Tibial nerve (tissue), 4 donors: ENCODE results near the gene AFF3. TPM values are rescaled to one million over a fixed set of nuclear protein-coding genes. Genes with fewer than 3 reads are reported as not detected.

Experiments used
- DNase-seq, 2 donors: peaks; one replicate each; pipeline ENCODE4 v3.0.0-alpha.2; 2019; ENCODE audit warnings: low spot score in 2 of 2
- H3K27ac ChIP-seq, 4 donors: fragments of 200-600 bp; sonication (generic) in 3 of 4; one replicate each; pipeline ENCODE4 v1.5.1; 2017 to 2019; ENCODE audit warnings: mild to moderate bottlenecking in 1 of 4
- H3K27me3 ChIP-seq, 2 donors: fragments of 200-600 bp; sonication (generic) in 1 of 2; one replicate each; pipeline versions ENCODE4 v1.5.1 to v1.6.0; 2017 to 2019
- H3K36me3 ChIP-seq, 3 donors: fragments of 200-600 bp; sonication (generic); one replicate each; pipeline ENCODE4 v1.5.1; 2018 to 2019
- H3K4me1 ChIP-seq, 4 donors: fragments of 200-600 bp; sonication (generic) in 3 of 4; one replicate each; pipeline ENCODE4 v1.5.1; 2017 to 2019
- H3K4me3 ChIP-seq, 4 donors: fragments of 200-600 bp; sonication (generic) in 3 of 4; one replicate each; pipeline ENCODE4 v1.5.1; 2017 to 2019; ENCODE audit warnings: mild to moderate bottlenecking in 1 of 4, moderate library complexity in 1 of 4
- H3K9me3 ChIP-seq, 4 donors: fragments of 200-600 bp; sonication (generic) in 3 of 4; one replicate each; pipeline ENCODE4 v1.5.1; 2017 to 2019
- EP300 ChIP-seq, 2 donors: sonication (generic); formaldehyde crosslinking; IDR thresholded peaks; one replicate each; pipeline ENCODE4 v1.6.1; 2017; ENCODE audit warnings: antibody characterized with exemption in 2 of 2, mild to moderate bottlenecking in 1 of 2
- POLR2A ChIP-seq, 2 donors: fragments of 450-650 bp; IDR thresholded peaks; one replicate each; pipeline ENCODE4 v1.6.1; 2017; ENCODE audit warnings: antibody characterized with exemption in 2 of 2, mild to moderate bottlenecking in 2 of 2, moderate library complexity in 2 of 2
- WGBS, 2 donors: methylation state at CpG; one replicate each; pipeline ENCODE4 v1.1.5; 2018; 5-methylcytosine and 5-hydroxymethylcytosine counted together
- total RNA-seq, 4 donors: library from RNA; depleted of rRNA; stranded (reverse); fragments of >200 nt; gene quantifications; one replicate each; pipeline ENCODE4 v1.1.0, GENCODE V29; 2016
- TF ChIP-seq, protein P1 (sequence below), 5 experiments: fragments of 200-600 bp in 3 of 5; fragments of 450-650 bp in 2 of 5; sonication (generic) in 3 of 5; IDR thresholded peaks; one replicate each; pipeline ENCODE4 v1.5.1; 2016 to 2019; ENCODE audit warnings: antibody characterized with exemption in 5 of 5, mild to moderate bottlenecking in 3 of 5, moderate library complexity in 2 of 5

Gene AFF3
- total RNA-seq, 4 donors from 2014 or later, result 7.2 to 36.0 (median 21.4) TPM

DNA sequence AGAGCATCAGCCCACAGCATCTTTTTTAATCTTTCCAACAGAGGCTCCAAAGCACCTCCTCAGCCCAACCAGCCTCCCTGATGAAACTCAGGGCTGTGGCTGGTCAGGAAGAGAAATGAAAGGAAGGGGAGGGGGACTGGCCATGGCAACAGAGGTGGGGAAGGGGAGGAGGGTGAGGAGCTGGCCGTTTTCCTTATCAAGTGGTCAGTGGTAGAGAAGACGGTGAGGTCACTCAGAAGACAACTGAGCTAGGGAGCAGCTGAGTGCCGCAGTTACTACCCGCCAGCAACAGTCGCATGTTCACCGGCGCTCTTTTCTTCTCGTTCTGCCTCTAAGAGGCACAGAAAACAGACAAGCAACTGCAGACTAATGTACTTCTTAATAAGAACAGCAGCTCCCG, 97.4 kb downstream of the AFF3 start:
- 87 to 90% methylated on average over 9 of the region's 9 CpGs for WGBS, 2 donors
- Histone ChIP-seq H3K9me3 (no peaks in the 10 kb centered on the region), H3K36me3 (no peaks in the 10 kb centered on the region), H3K27me3 (no peaks in the 10 kb centered on the region), H3K4me1 (no peaks in the 10 kb centered on the region), H3K4me3 (no peak overlapping the region), H3K27ac (no peak overlapping the region)
- TF ChIP-seq POLR2A (IDR thresholded peaks at IDR 0.05), result no peak
- TF ChIP-seq, protein P1, sequence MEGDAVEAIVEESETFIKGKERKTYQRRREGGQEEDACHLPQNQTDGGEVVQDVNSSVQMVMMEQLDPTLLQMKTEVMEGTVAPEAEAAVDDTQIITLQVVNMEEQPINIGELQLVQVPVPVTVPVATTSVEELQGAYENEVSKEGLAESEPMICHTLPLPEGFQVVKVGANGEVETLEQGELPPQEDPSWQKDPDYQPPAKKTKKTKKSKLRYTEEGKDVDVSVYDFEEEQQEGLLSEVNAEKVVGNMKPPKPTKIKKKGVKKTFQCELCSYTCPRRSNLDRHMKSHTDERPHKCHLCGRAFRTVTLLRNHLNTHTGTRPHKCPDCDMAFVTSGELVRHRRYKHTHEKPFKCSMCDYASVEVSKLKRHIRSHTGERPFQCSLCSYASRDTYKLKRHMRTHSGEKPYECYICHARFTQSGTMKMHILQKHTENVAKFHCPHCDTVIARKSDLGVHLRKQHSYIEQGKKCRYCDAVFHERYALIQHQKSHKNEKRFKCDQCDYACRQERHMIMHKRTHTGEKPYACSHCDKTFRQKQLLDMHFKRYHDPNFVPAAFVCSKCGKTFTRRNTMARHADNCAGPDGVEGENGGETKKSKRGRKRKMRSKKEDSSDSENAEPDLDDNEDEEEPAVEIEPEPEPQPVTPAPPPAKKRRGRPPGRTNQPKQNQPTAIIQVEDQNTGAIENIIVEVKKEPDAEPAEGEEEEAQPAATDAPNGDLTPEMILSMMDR (IDR thresholded peaks at IDR 0.05), result no peak
- TF ChIP-seq EP300 (IDR thresholded peaks at IDR 0.05), result no peak
- no peak for DNase-seq

DNA sequence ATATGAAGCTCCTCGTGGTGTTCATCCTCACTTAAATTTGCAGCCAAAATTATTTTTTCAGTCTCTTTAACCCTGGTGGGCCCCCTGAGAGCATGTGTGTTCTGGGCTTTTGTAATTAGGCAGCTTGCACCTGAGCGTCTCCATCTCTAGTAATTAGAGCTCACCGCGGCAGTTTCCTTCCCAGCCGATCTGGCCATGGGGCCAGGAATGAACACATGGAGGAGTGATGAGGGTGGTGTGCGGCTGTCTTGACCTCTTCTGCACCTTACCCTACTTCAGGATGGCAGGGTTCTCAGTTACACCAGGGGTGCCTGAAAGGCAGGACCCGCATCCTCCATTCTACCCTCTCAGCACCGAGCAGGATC, 98.5 kb downstream of the AFF3 start:
- H3K9me3 ChIP-seq, result no peaks in the 10 kb centered on the region
- no peak overlapping the region for H3K27ac ChIP-seq
- TF ChIP-seq POLR2A (IDR thresholded peaks at IDR 0.05) (no peak), EP300 (IDR thresholded peaks at IDR 0.05) (no peak)
- TF ChIP-seq, protein P1 (IDR thresholded peaks at IDR 0.05), result no peak
- 55 to 67% methylated on average over 8 of the region's 8 CpGs for WGBS, 2 donors
- no peaks in the 10 kb centered on the region for H3K4me1 ChIP-seq
- no peak overlapping the region for H3K4me3 ChIP-seq
- H3K36me3 ChIP-seq, result no peaks in the 10 kb centered on the region
- no peaks in the 10 kb centered on the region for H3K27me3 ChIP-seq
- no peak for DNase-seq

DNA sequence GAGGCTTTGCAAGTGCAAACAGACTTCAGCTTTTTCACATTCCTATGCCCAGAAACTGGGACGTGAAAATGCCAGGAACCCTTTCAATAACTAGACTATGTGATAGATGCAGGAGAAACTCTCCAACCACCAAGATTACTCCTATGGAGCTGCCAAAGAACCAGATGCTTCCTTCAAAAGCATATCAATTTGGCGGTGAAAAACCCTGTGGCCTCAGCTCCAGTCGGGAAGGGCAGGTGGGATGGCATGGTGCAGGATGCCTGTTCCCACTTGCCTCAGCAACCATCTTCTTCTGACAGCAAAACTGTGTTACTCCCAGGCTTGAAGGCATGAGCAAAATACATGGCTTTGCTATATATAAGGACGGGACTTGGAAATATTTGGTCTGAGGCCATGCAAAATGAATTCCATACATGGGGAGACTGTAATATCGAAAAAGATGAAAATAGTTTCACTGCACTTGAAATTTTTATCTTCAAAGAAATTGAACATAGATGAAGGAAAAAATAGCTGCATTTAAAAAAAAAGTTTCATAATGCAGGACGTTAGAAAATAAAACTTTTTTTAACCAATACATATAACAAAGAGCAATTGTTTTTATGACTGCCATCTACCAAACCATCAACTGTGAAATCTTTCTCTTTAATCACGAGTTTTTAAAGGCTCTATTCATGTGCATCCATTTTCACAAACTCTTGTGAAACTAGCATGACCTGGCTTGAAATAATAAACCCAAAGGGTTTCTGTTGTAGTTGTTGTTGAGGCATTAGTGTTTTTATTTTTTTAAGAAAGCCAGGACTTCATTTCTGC, 99.1 kb downstream of the AFF3 start:
- H3K4me1 ChIP-seq, result no peaks in the 10 kb centered on the region
- TF ChIP-seq EP300 (IDR thresholded peaks at IDR 0.05), result no peak
- TF ChIP-seq, protein P1 (IDR thresholded peaks at IDR 0.05), result no peak
- no peak overlapping the region for H3K4me3 ChIP-seq
- no peaks in the 10 kb centered on the region for H3K36me3 ChIP-seq
- no peak for DNase-seq
- no peaks in the 10 kb centered on the region for H3K27me3 ChIP-seq
- no peaks in the 10 kb centered on the region for H3K9me3 ChIP-seq
- no peak overlapping the region for H3K27ac ChIP-seq
- 63 to 64% methylated on average over 7 of the region's 7 CpGs for WGBS, 2 donors

DNA sequence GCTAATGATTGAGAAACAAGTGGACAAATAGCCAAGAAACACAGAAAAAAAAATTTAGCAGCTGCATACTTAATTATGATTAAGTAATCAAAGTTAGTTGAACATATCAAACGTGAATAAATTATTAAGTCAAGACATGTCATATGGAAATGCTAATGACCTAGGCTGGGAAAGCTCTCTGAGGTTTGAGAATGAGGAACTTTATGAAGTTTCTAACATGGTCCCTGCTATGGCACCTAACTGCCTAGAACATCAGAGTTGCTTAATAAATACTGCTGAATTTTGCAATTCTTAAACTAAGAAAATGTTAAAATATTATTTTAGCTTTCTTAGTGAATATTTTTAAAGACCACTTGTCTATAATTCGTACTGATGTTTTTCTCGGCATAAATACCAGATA, 99.8 kb downstream of the AFF3 start:
- H3K4me1 ChIP-seq, result no peaks in the 10 kb centered on the region
- no peaks in the 10 kb centered on the region for H3K9me3 ChIP-seq
- TF ChIP-seq, protein P1 (IDR thresholded peaks at IDR 0.05), result no peak
- TF ChIP-seq POLR2A (IDR thresholded peaks at IDR 0.05), result no peak
- TF ChIP-seq EP300 (IDR thresholded peaks at IDR 0.05), result no peak
- H3K4me3 ChIP-seq, result no peak overlapping the region
- H3K27ac ChIP-seq, result no peak overlapping the region
- WGBS, 2 donors, result 87 to 94% methylated on average over 3 of the region's 3 CpGs
- no peak for DNase-seq
- no peaks in the 10 kb centered on the region for H3K27me3 ChIP-seq
- H3K36me3 ChIP-seq, result no peaks in the 10 kb centered on the region

DNA sequence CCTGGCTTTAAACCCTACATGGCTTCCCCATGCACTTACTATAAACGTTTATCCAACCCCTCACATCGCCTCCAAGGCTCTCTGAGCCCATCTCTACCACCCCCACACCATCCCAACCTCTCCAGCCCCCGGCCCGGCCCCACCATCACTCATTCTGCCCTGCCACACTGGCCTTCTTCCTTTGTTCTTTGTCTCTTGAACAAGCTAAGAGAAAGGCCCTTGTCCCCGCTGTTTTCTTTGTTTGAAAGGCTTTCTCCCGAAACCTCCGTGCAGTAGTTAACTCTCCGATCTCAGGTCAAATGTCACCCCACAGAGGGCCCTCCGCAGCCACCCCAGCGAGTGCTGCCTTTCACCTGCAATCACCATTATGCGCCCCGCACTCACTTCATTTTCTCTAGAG, 100.4 kb downstream of the AFF3 start:
- H3K9me3 ChIP-seq, result no peaks in the 10 kb centered on the region
- H3K4me3 ChIP-seq, result no peak overlapping the region
- no peaks in the 10 kb centered on the region for H3K4me1 ChIP-seq
- no peaks in the 10 kb centered on the region for H3K36me3 ChIP-seq
- H3K27me3 ChIP-seq, result no peaks in the 10 kb centered on the region
- 55 to 57% methylated on average over 12 of the region's 12 CpGs for WGBS, 2 donors
- TF ChIP-seq EP300 (IDR thresholded peaks at IDR 0.05) (no peak), POLR2A (IDR thresholded peaks at IDR 0.05) (no peak)
- TF ChIP-seq, protein P1 (IDR thresholded peaks at IDR 0.05), result no peak
- no peak overlapping the region for H3K27ac ChIP-seq
- no peak for DNase-seq
